Activated CD4-positive, alpha-beta T cell treated with anti-CD3 and anti-CD28 coated beads, Interleukin-2, Interleukin-4, amounts not matched to agents 100 ng/mL and 50 ng/mL, durations not matched to agents 16 hours and 8 hours (primary cell): Measurements from ENCODE around the gene FAM107B.
A peak's percentile ranks its signal among the peaks of the same experiment; 100 is the strongest.

ENCODE experiments used
- DNase-seq: peaks from one replicate; pipeline ENCODE4 v3.0.0-alpha.2; 2020; ENCODE audit warnings: low spot score

Gene FAM107B

GRCh38 chr10:14558025-14558424 lies 216.7 kb downstream of the FAM107B start:
- DNase-seq, result no peak

DNA sequence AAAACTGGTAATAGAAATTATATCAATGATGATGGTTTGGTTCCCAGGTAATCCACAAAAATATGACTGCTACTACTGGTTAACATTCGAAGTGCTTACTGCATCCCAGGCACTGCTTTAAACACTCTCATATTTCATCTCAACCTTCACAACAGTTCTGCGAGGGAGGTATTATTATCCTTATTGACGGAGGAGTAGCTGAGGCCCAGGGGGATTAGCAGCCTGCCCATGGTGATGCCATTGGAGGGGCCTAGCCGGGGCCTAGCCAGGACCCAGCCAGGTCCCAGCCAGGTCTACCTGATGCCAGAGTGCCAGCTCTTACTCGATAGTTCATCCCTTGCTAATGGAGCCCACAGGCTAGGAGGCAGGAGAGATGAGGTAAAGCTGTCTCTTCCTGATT lies 217.1 kb downstream of the FAM107B start:
- no peak for DNase-seq

DNA sequence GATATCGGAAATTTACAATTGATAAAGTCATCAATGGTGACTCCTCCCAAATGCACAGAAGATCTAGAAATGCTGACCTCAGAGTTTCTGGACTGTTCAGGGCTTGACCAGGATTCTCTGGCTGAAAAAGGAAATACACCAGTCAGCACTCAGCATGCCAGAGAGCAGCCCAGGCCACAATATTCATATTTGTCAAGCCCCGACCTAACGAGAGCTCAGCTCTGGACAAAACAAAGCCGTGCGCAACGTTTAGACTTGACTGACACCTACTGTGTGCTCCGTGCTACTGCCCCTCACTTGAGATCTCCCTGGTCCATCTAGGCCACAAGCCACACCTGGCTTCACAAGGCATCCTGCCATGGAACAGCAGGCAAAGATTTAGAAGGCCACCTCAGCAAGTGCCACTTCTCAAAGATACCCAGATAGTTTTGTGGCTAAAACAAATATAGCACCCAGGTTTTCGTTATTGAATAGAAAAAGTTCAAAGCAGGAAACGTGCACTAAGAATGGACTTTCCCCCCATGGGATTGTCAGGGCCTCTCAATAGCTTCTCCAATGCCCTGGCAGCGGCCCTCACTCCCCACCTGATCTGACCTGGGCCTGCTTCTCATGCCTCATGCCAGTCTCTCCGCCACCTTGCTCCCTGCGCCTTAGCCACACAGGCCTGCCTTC lies 218.3 kb downstream of the FAM107B start:
- peak; percentile 25 for DNase-seq

DNA sequence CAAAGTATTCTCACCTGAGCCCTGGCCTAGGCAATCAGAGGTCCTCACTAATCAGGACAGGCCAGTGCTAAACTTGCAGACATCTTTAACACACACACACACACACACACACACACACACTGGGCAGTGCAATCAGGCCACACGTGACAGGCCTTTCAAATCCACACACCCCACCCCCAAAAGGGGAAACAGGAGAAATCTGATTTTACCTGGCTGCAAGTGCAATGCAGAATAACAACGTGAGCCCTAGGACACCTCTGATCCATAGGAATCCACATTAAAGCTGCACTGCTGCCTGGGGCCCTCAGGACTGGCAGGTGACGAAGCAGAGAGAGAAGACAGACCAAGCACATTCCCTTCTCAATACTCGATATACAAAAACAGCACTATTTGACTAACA lies 218.9 kb downstream of the FAM107B start:
- no peak for DNase-seq

DNA sequence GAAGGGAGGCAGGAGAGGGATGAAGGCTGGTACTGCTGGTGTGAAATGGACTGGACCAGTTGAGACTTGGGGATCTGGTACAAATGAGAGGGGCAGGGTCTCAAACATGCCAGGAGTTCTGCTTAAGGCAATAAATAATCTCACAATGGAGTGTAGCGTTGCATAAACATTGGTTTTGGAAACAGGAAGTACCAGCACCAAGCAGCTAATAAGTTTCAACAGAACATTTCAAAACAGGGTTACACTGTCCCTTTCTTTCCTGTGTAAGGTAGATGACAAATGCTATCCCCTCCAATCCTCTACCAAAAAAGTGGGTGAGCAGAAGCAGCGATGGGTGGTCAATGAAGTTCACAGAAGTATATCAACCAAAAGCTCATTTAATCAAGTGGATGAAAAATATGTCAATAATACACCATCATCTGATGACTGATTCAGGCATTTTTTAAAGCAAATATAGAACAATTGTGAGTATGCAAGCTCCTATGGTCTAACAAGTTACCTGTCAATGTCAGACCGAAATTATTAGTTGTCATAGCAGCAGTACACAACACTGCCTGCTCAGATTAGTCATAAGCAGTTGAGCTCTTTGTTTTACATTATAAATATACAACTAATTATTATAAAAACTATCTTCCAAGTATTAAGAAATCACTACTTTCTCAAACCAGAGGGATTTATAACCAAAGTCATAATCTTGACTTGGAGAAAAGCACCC lies 220.0 kb downstream of the FAM107B start:
- DNase-seq, result peak; percentile 34

GRCh38 chr10:14554091-14554490 lies 220.6 kb downstream of the FAM107B start:
- DNase-seq, result no peak

DNA sequence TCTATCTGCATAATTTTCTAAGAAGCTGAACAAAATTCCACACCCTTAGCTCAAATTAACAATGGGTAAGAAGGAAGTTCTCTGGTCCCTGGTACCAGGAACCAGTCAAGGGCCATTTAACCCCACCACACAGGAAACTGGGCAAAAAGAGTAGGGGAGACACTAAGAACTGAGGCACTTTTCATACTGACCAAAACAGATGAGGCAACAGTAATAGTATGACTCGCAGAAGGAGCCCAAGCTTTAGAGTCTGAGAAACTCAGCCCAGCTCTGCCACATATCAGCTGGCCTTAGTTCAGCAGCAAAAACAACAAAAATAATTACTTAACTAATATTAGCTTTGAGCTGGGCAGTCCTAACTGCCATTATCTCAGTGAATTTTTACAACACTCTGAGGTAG lies 221.2 kb downstream of the FAM107B start:
- DNase-seq, result peak; percentile 27

- no peak for DNase-seq
These were observed 222.7 kb downstream of the FAM107B start for GRCh38 chr10:14552015-14552414.

GRCh38 chr10:14550471-14550981 lies 224.2 kb downstream of the FAM107B start:
- DNase-seq, result no peak

DNA sequence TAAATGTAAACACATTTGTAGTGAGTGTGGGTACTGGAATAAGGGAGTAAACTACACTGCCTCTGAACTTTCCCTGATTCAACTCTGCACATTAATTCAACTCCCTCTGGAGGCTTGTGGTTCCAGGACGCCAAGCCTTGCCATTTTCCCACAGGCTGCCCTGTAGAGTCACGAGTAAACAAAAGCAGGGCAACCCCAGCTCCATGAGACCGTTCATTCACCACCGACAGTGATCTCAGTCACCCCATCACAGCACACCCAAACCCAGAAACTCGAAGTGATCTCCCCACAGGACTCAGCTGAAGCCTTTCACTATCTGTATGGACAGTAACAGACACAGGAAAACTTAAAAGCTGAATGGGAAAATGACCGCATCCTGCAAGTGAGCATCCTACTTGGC lies 225.2 kb downstream of the FAM107B start:
- DNase-seq, result no peak

DNA sequence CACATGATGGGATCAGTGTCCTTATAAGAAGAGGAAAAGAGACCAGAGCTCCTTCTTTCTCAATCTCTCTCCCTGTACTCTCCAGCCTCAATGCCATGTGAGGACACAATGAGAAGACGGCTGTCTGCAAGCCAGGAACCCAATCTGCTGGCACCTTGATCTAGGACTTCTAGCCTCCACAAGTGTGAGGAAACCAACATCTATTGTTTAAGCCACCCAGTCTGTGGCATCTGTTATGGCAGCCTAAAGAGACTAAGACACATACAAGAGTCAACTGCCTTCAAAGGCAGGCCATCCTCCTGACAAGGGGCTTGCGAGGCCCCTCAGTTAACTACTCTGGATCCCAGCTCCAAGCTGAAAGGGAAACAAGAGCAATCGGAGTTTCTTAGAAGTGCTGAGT lies 225.7 kb downstream of the FAM107B start:
- no peak for DNase-seq

- no peak for DNase-seq
These were observed 226.2 kb downstream of the FAM107B start for GRCh38 chr10:14548474-14548873.

GRCh38 chr10:14547816-14548215 lies 226.9 kb downstream of the FAM107B start:
- DNase-seq, result no peak

- no peak for DNase-seq
These were observed 228.9 kb downstream of the FAM107B start for GRCh38 chr10:14545827-14546226.

- no peak for DNase-seq
These were observed 230.8 kb downstream of the FAM107B start for GRCh38 chr10:14543904-14544210.

DNA sequence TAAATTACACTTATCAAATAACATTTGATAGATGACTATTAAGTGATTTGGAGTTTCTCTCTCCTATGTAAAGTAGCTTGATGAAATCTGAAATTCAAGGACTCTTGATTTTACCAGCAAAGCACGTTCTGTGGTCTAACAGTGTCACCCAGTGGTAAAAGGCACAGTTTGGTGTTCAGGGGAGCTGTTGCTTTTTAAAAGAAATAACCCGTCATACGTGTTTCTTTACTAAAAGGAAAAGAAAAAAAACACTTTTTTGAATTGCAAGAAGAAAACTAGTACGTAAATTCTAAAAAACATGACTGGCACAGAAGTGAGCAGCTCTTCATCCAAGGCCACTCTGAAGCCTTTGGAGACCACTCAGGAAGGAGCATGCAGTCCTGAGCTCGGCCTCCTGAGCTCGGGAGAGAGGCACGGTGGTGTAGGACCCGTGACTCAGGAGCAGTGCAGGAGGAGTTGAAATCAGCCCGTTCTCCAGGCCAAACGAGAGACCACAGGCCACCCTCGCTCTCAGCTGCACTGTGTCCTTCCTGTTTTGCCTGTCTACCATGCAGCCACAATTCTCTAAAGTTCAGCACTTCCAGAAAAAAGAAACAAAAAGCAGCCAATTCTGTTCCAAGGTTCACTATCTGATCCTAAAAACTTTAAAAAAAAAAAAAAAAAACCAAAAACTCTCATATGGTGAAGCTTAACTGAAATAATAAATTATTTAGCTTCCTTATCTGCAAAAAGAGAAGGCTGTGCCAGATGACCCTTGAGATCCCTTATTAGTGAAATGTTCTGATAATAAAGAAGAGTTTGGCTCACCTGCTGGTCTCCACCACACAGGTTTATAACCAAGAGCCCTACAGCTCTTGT lies 231.4 kb downstream of the FAM107B start:
- DNase-seq, result peak; percentile 25

DNA sequence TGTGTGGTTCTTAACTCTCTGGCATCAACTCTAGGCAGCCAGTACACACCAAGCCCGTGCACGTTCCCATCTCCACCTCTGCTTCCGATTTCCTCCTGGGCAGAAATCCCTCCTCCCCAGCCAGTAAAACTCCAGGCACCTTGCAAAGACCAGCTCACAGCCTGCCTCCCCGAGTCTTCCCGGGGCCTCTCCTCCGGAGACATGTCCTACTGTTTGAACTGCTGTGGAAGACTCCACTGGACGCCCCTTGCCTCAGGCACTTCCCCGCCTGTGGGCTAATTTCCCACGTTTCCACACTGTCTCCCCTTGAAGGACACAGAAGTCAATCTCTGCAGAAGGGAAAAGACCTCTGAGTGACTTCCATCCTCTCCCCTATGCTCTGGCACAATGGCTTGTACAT lies 233.3 kb downstream of the FAM107B start:
- no peak for DNase-seq

- no peak for DNase-seq
These were observed 234.1 kb downstream of the FAM107B start for GRCh38 chr10:14540611-14541010.

DNA sequence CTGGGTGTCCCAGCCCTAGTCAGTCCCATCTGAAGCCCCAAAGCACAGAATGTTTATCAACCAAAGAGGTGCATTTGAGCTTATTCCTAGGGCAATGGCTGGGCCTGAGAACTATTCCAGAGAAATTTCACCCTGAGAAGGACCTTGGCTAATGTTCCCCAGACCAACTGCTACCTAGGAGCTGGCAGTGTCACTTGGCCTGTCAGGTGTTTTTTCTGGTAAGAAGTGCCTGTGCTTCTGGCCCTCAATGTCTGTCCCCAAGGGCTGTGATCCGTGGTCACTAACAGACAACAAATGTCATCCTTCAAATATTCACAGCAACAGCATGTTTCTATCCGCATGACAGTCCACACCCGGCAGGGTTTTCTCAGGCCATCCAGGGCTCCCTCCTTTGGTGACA lies 234.6 kb downstream of the FAM107B start:
- DNase-seq, result no peak

GRCh38 chr10:14539176-14539575 lies 235.5 kb downstream of the FAM107B start:
- no peak for DNase-seq

DNA sequence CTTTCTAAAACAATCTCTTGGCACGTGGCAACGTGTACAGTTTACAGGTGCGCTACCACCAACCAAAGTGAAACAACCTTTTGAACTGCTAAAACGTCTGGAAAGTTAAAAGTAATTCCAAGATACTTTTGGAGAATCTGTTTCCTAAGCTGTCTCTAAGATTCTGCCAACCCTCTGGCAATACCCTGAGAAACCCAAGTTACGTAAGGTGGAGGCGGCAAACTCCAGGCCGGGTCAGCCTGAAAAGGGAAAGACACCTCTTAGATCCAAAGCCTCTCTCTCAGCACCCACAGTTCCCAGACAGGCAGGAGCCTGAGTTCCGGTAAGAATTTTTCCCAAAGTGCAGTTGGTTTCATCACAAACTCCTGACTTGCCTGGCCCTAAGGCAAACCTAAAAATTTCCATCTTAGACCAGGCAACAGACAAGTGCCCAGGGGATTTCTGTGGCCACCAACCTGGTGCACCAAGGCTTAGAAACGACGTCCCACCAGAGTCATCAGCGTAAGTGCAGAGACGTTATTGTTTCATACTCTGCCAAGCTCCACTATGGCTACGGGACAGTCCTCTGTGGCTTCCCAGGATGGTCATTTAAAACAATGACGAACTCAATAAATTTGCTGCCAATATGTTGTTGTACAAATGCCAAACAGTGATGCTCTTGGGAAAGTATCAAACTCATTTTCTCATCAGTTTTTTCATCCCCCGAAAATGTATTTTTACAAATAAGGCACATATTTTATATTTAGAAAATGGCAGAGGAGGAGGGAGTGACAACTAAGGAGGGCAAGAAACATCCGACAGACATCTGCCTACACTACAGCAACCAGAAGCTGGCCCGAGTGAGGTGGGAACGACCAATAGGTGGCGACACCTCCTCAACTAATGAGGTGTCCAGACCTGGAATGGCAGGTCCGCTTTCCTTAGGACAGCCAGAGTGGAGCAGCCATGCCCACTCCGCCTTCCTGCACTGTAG lies 238.2 kb downstream of the FAM107B start:
- DNase-seq, result peak; percentile 42
